ENCODE data around the gene SLC48A1.

Gene SLC48A1

DNA sequence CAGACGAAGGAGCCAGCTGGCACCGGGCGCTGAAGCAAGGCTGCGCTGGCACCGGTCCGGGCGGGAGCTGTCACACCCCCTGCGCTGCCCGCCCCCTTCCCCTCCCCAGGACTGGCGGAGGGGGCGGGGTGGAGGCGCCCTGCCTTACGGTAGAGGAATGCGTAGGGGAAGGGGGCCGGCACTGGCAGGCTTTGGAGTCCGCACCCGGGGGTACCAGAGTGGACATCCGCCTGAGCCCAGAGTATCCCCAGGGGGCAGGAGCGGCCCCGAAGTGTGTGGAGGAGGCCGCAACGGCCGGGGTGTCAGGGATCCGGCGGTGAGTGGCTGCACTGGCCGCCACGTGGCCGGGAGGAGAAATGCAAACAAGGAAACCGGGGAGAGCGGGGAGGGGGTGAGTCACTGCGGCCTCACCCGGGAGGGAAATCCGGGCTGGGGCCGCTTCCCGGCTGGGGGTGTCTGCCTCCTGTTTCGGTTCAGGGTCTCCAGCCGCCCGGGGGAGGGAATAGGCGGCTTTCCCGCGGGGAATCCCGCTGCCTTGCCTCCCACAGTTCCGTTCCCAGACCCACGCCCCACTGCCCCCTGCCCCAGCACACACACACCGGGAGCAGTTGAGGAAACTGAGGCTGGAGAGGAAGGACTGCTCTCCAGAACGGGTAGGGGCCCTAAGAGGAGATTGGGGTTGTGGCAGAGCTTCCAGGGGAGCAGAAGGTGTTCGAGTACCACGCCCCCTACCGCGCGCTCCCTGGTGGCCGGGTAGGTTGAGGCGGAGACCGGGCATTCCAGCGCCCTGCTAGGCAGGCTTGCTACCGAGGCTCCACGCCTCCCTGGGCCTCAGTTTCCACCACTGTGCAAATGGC lies 14.0 kb upstream of the SLC48A1 start, which contains the start of gene RAPGEF3:
Gene RAPGEF3, minus strand, starts transcription at position 47 of the 857 bp plus-strand sequence. CDS start 324 bp downstream, outside the sequence.
- peak; percentile 76 for DNase-seq

DNA sequence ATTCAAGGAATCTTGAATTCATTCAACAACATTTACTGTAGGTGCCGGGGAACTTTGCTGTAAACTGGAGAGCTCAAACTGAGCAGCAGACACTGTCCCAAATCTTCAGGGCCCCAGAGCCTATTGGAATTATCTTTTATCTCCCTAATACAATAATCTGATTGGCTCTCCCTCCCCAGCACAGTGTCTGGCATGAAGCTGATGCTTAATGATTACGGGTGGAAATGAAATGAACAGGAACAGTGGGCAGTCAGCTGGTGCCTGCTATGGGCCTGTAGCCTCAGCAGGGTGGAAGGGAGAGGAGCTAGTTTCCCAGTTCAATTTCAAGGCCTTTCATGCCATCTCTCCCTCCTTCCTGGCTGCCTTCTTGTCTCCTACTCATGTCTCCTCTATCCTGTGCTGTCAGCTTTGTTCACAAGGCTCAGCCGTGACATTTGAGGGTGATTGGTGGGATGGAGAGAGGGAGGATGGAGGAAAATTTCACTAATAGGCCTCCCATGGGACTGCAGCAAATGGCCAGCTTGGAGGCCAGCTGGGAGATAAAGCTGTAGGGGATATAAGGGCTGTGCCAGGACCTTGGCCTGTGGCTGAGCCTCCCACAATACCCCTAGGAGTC lies 10.1 kb upstream of the SLC48A1 start:
- no peak for DNase-seq

GRCh38 chr12:47763481-47764346 lies 9.3 kb upstream of the SLC48A1 start:
- DNase-seq, result peak; percentile 64

DNA sequence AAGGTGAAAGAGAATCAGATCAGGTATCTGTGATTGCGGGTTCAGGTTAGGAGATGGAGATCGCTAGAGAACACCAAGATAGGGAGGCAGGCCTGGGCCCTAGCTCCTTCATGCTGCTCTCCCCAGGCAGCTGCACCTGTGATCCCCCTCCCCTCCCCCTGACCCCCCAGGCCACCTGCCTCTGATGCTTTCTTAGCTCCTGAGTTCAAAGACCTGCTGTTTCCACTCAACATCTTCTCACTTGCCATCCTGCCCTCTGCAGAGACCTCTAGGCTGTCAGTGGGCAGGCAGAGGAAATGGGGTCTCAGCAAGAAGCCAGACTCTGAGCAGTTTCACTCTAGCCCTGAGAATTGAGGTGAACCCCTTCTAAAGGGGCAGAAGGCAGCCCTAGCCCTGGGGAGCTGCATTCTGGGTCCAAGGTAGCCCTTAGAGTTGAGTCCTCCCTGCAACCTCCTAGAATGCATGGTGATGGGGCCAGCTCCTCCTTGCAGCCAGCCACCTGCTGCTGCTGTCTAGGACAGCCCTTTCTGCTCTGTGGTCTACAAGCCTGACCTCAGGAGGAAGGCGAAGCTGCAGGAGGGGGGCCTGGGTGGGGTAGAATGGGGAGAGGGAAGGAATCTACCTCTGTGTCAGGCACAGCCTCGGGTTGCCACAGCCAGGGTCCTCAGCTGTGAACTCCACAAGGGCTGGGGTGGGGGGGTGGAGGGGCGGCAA lies 6.4 kb upstream of the SLC48A1 start:
- DNase-seq, result peak; percentile 60

- DNase-seq, result peak; percentile 60
Measured at GRCh38 chr12:47767216-47767724, 5.8 kb upstream of the SLC48A1 start.

DNA sequence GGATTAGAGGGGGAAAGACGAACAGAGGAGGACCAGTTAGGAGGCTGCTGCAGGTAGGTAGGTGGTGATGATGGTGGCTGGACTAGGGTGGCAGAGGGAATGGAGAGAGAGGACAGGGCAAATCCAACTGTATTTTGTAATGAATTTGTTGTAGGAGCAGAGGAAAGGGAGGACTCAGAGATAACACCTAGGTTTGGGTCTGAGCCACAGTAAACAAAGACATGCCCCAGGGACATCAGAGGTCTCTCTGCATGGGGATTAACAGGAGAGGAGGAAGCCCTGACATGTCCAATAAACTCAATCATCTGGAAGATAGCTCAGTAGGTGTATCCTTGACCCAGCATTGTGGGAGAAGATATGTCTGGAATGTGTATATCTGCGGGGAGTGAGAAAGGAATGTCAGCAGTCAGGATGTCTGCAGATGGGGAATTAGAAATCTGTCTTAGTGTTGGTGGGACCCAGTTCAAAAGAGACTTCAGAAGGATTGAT lies 4.7 kb upstream of the SLC48A1 start:
- DNase-seq, result no peak

DNA sequence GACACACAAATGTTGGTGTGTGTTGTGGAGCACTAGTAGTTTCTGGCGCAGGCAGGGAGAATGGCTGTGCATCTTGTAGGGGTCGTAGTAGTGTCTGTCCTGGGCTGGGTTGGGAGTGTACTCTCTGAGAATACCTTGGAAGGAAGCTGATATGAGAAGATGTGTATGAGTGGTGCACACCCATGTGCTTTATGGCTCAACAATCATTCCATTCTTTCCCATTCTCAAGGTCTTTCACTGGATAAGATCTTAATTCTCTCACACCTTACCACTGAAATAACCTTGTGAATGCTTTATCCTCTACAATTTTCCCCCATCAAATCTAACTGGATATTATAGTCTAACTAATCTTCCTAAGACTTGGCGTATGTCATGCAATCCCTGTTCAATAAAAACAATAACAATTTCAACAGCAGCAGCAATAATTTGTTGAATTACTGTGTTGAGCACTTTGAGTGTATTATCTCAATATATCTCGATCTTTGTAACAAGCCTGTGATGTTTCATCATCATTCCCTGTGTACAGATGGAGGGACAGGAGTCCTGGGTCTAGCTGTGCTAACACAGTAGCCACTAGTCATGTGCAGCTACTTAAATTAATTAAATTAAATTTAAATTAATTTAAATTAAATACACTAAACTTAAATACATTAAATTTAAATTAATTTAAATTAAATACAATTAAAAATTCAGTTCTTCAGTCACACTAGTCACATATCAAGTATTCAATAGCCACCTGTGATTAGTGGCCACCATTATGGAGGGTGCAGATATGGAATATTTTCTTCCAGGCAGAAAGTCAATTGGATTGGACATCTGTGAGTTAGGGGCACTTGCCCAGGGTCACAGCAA lies 3.6 kb upstream of the SLC48A1 start:
- no peak for DNase-seq

DNA sequence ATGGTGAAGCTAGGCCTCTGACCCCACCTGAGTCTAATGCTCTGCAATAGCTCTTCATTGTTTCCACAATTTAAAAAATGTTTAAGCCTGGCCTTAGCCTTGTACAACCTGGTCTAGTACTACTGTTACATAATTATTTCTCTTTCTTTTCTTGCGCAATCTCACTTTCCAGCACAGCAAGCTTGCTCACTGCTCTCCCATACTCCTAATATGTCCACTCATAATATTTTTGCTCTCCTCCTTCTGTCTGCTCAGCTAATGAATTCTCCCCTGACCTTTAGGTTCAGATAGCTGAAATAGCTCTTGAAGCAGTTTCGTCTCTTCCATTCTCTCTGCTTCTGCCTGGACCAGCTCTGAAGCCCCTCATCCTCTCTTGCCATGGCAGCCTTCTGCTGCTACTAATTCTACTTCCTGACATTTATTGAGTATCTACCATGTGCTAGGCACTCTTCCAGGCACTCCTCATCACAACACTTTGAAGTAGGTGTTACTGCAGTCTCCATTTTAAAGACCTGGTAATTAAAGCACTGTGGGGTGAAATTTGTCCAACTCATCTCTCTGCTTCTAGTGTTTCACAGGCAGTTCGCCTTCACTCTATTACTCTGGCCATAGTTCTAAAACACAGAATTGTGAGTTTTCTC lies 2.8 kb upstream of the SLC48A1 start:
- no peak for DNase-seq

- no peak for DNase-seq
Measured at GRCh38 chr12:47771304-47771703, 1.7 kb upstream of the SLC48A1 start.

DNA sequence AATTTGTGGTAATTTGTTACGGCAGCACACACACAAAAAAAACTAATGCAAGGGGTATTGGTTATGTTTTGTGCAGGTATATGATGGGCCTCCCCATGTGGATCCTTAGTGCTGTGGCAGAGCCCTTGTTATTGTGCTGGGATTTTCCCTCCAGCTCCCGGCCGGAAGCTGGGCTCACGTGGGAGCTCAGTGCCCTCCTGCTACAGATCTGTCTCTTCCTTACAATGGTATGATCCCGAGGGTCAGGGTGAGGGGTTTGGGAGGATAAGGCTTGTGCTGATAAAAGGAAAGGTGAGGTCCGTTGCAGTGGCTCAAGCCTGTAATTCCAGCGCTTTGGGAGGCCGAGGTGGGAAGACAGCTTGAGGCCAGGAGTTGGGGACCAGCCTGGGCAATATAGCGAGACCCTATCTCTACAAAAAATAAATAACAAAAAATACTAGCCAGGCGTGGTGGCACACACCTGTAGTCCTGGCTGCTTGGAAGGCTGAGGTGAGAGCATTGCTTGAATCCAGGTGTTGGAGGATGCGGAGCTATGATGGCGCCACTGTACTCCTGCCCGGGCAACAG lies 861 bp upstream of the SLC48A1 start:
- no peak for DNase-seq

- DNase-seq, result no peak
Measured at GRCh38 chr12:47772738-47773061, 338 bp upstream of the SLC48A1 start.

DNA sequence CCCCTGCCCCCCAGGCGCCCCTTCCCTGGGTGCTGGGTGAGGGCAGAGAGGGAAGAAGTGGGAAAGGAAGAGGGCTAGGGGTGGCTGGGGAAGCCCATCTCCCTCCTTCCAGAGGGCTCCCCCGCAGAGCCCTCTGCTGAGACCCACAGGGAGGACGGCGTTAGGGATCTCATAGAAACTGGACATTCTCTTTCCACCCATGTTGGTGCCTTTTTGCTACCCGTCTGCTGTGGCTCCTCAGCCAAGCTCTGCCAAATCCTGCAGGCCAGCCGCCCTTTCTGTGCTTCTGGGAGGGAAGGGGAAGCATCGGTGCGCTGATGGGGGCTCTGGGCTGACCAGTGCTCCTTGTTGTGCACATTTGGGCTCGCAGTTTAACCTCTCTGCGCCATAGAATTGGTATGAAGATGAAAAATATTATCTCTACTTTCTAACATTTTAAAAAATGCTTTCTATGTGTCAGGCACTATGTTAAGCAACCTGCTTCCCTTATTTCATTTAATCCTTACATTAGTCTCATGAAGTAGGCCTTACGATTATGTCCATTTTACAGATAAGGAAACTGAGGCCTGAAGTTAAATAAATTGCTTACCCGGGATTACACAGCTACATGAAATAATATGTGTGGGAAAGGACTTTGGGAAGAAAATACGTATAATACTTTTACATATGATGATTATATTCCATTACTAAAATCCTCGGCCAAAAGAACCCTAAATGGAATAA lies 981 bp downstream of the SLC48A1 start:
- no peak for DNase-seq

DNA sequence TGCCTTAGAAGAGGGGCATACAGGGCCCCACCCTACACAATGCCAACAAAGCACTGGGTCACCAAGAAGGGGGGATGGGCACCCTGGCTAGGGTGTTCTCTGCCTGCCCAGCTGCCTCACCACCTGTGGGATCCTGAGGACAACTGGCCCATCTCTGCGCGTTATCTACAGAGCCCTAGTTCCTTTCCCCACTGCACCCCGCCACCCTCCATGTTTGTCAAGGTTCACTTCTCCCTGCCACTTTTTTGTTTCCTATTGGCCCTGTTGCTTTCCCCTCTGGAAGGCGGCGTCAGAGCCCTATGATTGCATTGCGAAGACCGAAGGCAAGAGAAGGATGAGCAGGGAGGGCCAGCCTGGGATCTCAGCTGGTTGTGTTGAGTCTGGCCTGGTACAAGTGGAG lies 1.6 kb downstream of the SLC48A1 start:
- no peak for DNase-seq

DNA sequence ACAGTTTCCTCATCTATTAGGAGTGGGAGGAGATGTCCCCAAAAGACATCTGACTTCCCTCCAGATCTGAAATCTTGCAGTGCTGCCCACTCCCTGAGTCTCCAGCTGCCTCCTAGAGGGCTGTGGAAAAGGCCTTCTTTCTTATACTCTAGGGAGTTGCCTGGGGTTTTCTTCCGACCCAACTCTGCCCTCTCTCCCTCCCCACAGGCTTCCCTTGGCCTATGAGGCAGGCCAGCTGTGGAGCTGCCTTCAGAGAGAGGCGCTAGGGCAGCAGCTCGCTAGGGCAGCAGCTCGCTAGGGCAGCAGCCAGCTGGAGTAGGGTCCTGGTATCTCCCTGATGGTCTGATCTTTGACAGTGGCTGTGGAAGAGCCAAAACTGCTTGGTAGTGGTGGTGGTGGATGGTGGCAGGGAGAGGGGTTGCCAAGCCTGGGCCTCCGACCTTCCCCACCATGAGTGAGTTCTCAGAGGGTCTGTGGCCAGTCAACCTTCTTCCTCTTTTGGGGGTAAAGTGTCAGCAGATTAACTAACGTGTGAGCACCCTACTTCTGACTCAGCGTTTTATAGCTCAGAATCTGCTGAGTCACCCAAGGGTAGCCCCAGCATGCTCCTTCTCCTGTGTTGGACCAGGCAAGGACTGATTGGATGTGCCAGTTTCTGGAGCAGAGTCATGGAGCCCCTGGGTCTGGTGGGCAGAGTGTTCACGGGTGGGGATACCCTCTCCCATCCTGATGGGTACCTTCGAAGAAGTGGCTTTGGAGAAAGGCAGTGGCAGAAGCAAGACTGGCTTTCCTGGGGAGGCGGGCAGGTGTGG lies 2.3 kb downstream of the SLC48A1 start:
- DNase-seq, result peak; percentile 76

- DNase-seq, result no peak
Measured at GRCh38 chr12:47776471-47777143, 3.6 kb downstream of the SLC48A1 start.

DNA sequence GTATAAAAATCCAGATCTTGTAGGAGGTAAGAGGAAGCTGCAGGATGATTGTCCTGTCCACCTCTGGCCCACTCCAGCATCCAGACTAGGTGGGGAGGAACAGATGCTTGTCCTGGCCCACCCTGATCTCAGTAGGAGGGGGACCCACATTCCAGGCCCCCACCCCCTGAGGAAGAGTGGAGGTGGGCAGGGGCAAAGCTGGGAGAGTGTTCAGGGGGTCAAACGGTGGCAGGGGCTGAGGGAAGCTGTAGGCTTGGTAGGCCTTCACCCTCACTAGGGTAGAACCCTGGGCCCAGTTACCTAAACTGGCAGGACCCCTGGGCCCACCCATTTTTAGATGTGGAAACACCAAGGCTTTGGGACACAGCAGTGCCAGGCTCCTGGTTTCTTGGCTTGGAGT lies 4.1 kb downstream of the SLC48A1 start:
- no peak for DNase-seq

DNA sequence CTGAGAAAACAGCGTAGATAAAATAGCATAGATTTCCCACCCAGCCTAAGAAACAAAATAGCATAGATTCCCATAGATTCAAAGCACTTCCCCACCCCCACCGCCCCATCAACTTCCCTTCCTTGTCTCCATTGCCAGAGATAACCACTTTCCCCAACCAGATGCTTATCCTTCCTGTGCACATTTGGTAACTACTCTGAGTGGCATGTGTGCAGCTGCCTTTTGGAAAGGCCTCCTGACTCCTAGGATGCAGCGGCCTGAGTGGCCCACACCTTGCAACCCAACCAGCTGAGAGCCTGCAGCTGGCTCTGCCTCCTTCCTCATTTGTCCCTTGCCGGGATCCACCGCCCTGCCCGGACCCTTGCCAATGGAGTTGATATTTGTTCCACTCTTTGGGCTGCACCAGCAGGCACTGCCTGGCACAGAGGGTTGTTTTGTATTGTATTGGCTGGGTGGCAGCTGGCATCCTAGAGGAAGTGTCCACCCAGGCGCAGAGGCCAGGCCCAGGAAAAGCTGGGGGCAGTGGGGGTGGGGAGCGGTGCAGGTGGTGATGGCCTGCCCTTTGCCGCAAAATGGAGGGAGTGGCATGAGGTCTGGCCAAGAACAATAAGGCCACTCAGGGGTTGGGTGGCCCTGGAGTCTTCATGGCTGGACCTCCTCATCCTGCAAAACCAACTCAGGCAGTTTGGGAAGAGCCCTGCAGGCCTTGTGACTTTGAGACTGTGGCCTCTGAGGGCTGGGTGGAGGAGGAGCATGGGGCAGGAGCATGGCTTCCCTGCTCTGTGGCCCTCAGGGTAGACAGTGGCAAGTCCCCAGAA lies 4.9 kb downstream of the SLC48A1 start:
- DNase-seq, result peak; percentile 85
